NT2/D1 (cell line): ENCODE data around the gene MAGI1.

Experiments used
- SUZ12 ChIP-seq: IDR thresholded peaks from 2 replicates; pipeline ENCODE4 v1.6.1; 2011; ENCODE audit not compliant: insufficient read length, insufficient read depth; ENCODE audit errors: extremely low read depth
- YY1 ChIP-seq: IDR thresholded peaks from 2 replicates; pipeline ENCODE4 v1.6.1; 2011; ENCODE audit not compliant: insufficient read length, insufficient read depth
- ZNF274 ChIP-seq: IDR thresholded peaks from 2 replicates; pipeline ENCODE4 v1.6.1; 2011; ENCODE audit warnings: mild to moderate bottlenecking, low read depth, low read length

GRCh38 chr3:65875393-65876027 is 163.2 kb downstream of the MAGI1 start:
- TF ChIP-seq ZNF274 (no peak), YY1 (no peak), SUZ12 (no peak)
